Transverse colon (tissue), 4 donors: Measurements from ENCODE around the gene UNC80. TPM values are rescaled to one million over a fixed set of nuclear protein-coding genes. Genes with fewer than 3 reads are reported as not detected.

ENCODE experiments used
- DNase-seq: peaks from one replicate; pipeline ENCODE4 v3.0.0-alpha.2; 2019
- H3K27ac ChIP-seq, 4 donors: fragments of 200-600 bp; sonication (generic); 2 replicates each; pipeline ENCODE4 v1.5.1; 2016 to 2018; ENCODE audit warnings: inconsistent platforms in 4 of 4
- H3K27me3 ChIP-seq: fragments of 200-600 bp; sonication (generic); 2 replicates; pipeline ENCODE4 v1.5.1; 2017; ENCODE audit warnings: inconsistent platforms
- H3K36me3 ChIP-seq, 4 donors: fragments of 200-600 bp; sonication (generic); 2 replicates each; pipeline ENCODE4 v1.5.1; 2017 to 2019; ENCODE audit warnings: inconsistent platforms in 4 of 4
- H3K4me1 ChIP-seq, 4 donors: fragments of 200-600 bp; sonication (generic); 2 replicates each; pipeline ENCODE4 v1.5.1; 2017 to 2020; ENCODE audit warnings: inconsistent platforms in 4 of 4
- H3K4me3 ChIP-seq, 4 donors: fragments of 200-600 bp; sonication (generic); 1 replicate in 1 of 4; 2 replicates in 3 of 4; pipeline versions ENCODE4 v1.5.1 to v1.6.1; 2017 to 2019; ENCODE audit warnings: inconsistent platforms in 4 of 4
- H3K9me3 ChIP-seq, 2 donors: fragments of 200-600 bp; sonication (generic); 2 replicates each; pipeline ENCODE4 v1.5.1; 2017 to 2019; ENCODE audit warnings: inconsistent platforms in 2 of 2
- EP300 ChIP-seq: sonication (generic); formaldehyde crosslinking; IDR thresholded peaks from one replicate; pipeline ENCODE4 v1.6.1; 2017; ENCODE audit warnings: antibody characterized with exemption, low read depth
- POLR2A ChIP-seq: fragments of 450-650 bp; IDR thresholded peaks from one replicate; pipeline ENCODE4 v1.6.1; 2016; ENCODE audit warnings: antibody characterized with exemption, mild to moderate bottlenecking, moderate library complexity
- POLR2AphosphoS5 ChIP-seq, 3 donors: sonication (generic); formaldehyde crosslinking; IDR thresholded peaks; one replicate each; pipeline ENCODE4 v1.6.1; 2016; ENCODE audit warnings: antibody characterized with exemption in 3 of 3
- WGBS, 2 donors: methylation state at CpG; one replicate each; pipeline ENCODE4 v1.1.5; 2018; ENCODE audit warnings: low coverage in 1 of 2; 5-methylcytosine and 5-hydroxymethylcytosine counted together
- in situ Hi-C, 4 donors: fragments of 200-750 bp; cut with MboI; loops; one replicate each; pipeline versions ENCODE4 v1.15.0 to v1.15.1; 2017; ENCODE audit warnings: low sequenced_read_pairs in 3 of 4, low pct_ligation_motif_present in 1 of 4, low pct_unique_long_range_greater_than_20kb in 1 of 4
- intact Hi-C: fragments of 100-400 bp; cut with DNase I; formaldehyde crosslinking; loops from one replicate; pipeline ENCODE4 v1.15.1; 2023; ENCODE audit warnings: low total_unique reads
- total RNA-seq, 4 donors: library from RNA; depleted of rRNA; stranded (reverse); fragments of >200 nt; gene quantifications; one replicate each; pipeline ENCODE4 v1.1.0, GENCODE V29; 2016
- TF ChIP-seq, protein P1 (sequence below), 5 experiments: fragments of 200-600 bp in 3 of 5; fragments of 450-650 bp in 2 of 5; sonication (generic) in 3 of 5; IDR thresholded peaks; 1 replicate in 2 of 5; 2 replicates in 3 of 5; pipeline ENCODE4 v1.5.1; 2016 to 2017; ENCODE audit warnings: antibody characterized with exemption in 5 of 5, inconsistent platforms in 3 of 5, mild to moderate bottlenecking in 2 of 5, moderate library complexity in 1 of 5

UNC80 gene
- total RNA-seq, 4 donors from 2014 or later = 0.14 to 0.75 (median 0.16) TPM; not detected in 1

DNA sequence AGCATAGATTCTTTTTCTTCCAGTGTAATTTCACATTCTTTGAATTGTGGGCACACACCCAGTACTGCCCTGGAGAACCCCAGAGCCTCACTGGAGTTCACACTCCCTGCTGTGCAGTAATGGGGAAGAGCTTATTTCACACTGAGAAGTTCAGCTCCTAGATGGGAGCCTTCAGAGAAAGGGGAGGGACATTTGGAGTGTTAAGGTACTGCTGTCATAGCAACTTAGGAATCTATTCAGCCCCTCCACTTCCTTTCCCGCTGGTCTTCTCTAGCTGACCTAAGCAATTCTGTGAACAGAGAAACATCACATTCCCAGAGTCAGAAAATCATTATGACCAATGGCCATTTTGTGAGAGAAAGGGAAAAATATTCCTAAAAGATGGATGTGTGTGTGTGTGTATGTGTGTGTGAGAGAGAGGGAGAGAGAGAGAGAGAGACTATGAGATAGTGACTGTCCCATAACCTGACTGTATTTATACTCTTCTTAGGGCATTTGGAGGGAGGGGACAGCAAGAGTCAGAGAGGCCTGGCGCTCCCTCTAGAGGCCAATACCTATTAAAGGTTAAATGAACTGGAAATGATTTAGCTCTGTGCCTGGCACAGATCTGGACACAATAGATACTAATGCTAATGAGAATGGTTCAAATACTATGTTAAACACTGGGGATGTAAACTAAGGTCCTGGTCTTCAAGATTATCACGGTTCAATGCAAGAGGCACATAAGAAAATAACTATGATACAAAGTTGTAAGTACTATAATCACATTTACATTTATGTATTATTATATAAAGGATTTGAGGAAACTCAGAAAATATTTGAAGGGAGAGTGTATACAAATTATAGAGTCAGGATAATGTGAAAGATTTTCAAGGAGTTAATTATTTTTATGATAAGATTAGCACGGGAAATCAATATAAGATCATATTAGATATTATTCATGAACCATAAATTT lies 189.3 kb downstream of the UNC80 start:
- peaks cover 0 to 4% (median 0%) of the 10 kb centered on the region in 4 donors for H3K4me1 ChIP-seq
- WGBS, 2 donors = 27 to 37% methylated on average over 4 of the region's 4 CpGs
- H3K27me3 ChIP-seq = no peaks in the 10 kb centered on the region
- no peak for TF ChIP-seq POLR2AphosphoS5 (IDR thresholded peaks at IDR 0.05)
- TF ChIP-seq, protein P1, sequence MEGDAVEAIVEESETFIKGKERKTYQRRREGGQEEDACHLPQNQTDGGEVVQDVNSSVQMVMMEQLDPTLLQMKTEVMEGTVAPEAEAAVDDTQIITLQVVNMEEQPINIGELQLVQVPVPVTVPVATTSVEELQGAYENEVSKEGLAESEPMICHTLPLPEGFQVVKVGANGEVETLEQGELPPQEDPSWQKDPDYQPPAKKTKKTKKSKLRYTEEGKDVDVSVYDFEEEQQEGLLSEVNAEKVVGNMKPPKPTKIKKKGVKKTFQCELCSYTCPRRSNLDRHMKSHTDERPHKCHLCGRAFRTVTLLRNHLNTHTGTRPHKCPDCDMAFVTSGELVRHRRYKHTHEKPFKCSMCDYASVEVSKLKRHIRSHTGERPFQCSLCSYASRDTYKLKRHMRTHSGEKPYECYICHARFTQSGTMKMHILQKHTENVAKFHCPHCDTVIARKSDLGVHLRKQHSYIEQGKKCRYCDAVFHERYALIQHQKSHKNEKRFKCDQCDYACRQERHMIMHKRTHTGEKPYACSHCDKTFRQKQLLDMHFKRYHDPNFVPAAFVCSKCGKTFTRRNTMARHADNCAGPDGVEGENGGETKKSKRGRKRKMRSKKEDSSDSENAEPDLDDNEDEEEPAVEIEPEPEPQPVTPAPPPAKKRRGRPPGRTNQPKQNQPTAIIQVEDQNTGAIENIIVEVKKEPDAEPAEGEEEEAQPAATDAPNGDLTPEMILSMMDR (IDR thresholded peaks at IDR 0.05) = peak in 4 of 5 experiments; percentile 28 to 56 (median 53)
- in situ Hi-C loops (no loop called here), intact Hi-C loops (no loop called here)
- no peak overlapping the region for H3K27ac ChIP-seq
- peak; percentile 32 for DNase-seq
- H3K9me3 ChIP-seq = no peaks in the 10 kb centered on the region
- H3K4me3 ChIP-seq = no peak overlapping the region
- H3K36me3 ChIP-seq = no peaks in the 10 kb centered on the region

DNA sequence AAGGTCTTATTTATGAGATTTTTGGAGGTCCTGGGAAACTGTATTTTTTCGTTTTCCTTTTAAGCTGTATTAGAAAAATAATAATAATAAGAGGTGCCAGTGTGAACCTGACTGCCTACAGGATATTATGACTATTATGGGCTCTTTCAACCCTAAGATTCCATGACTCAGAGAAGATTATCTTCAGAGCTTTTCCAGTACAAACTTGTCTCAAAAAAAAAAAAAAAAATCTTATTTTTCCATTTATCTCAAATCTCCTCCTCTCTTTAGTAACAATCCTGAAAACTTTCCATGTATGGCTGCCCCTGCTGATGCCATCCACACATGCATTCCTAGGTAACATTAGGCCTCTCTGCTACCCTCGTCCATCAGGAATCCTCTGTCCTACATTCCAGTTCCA lies 194.1 kb downstream of the UNC80 start:
- no peaks in the 10 kb centered on the region for H3K36me3 ChIP-seq
- TF ChIP-seq POLR2A = no peak
- no peak for TF ChIP-seq POLR2AphosphoS5 (IDR thresholded peaks at IDR 0.05)
- TF ChIP-seq EP300 = no peak
- TF ChIP-seq, protein P1 (IDR thresholded peaks at IDR 0.05) = no peak
- in situ Hi-C loops = no loop called here
- intact Hi-C loops = no loop called here
- no peaks in the 10 kb centered on the region for H3K9me3 ChIP-seq
- H3K4me3 ChIP-seq = no peak overlapping the region
- H3K27me3 ChIP-seq = no peaks in the 10 kb centered on the region
- 63 to 76% methylated on average over 2 of the region's 2 CpGs for WGBS, 2 donors
- peaks cover 0 to 1% (median 0%) of the 10 kb centered on the region in 4 donors for H3K4me1 ChIP-seq
- H3K27ac ChIP-seq = no peak overlapping the region
- DNase-seq = no peak

DNA sequence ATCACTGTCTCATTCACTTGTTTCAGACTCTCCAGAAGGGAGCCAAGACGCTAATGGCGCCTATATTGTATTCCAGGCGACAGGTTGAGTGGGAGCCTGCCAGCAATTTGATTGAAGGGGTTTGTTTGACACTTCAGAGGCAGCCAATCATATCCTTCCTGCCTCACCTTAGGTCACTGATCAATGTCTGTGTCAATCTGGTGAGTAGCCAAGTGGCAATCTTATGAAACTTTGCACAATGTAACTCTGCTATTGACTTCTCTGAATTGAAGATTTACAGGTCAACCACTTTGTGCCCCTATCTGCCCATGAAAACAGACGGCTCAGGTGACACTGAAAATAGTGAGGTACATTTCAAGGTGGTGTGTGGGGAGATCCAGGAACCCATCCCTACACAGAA lies 198.1 kb downstream of the UNC80 start:
- Histone ChIP-seq H3K4me3 (no peak overlapping the region), H3K36me3 (no peaks in the 10 kb centered on the region), H3K27ac (no peak overlapping the region), H3K9me3 (no peaks in the 10 kb centered on the region), H3K27me3 (no peaks in the 10 kb centered on the region), H3K4me1 (no peaks in the 10 kb centered on the region)
- in situ Hi-C loops (loop anchor here in 2 of 4 donors (5.0 to 10.0 kb wide), 2 partner anchors 228 to 235 kb away; no protein-coding TSS in a partner anchor), intact Hi-C loops (loop anchor here (5.0 kb wide), 1 partner anchor 448 kb away; no protein-coding TSS in a partner anchor)
- TF ChIP-seq POLR2AphosphoS5 (IDR thresholded peaks at IDR 0.05) = no peak
- TF ChIP-seq, protein P1 (IDR thresholded peaks at IDR 0.05) = no peak
- TF ChIP-seq POLR2A = no peak
- no peak for TF ChIP-seq EP300
- WGBS, 2 donors = 90% methylated on average over 3 to 4 of the region's 4 CpGs
- no peak for DNase-seq

DNA sequence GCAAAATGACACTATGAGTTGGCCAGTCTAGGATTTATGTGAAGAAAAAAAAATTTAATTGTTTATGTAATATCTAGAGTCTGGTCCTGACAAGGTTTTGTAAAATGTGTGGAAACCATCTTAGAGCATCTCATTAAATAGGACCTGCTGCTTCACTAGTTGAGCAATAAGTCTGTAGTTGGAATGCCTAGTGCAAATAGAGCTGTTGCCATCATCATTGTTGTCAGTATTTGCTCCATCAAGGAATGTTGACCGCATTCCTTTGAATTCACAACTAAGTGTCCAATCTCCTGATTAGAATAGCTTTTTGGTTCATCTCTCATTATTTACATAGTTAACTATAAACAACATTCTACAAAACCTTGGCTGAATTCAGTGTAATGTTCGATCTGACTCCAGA lies 198.6 kb downstream of the UNC80 start:
- H3K4me3 ChIP-seq = no peak overlapping the region
- TF ChIP-seq EP300 = no peak
- TF ChIP-seq, protein P1 (IDR thresholded peaks at IDR 0.05) = no peak
- no peak for TF ChIP-seq POLR2A
- no peak for TF ChIP-seq POLR2AphosphoS5 (IDR thresholded peaks at IDR 0.05)
- H3K27me3 ChIP-seq = no peaks in the 10 kb centered on the region
- intact Hi-C loops = loop anchor here (5.0 kb wide), 1 partner anchor 447 kb away; no protein-coding TSS in a partner anchor
- no peaks in the 10 kb centered on the region for H3K36me3 ChIP-seq
- 56 to 58% methylated on average over 1 to 2 of the region's 2 CpGs for WGBS, 2 donors
- H3K27ac ChIP-seq = no peak overlapping the region
- DNase-seq = no peak
- H3K9me3 ChIP-seq = no peaks in the 10 kb centered on the region
- in situ Hi-C loops = loop anchor here in 2 of 4 donors (5.0 to 10.0 kb wide), 2 partner anchors 227 to 235 kb away; no protein-coding TSS in a partner anchor
- H3K4me1 ChIP-seq = no peaks in the 10 kb centered on the region
